ENCODE results near the gene ACTR3C.

ACTR3C gene

DNA sequence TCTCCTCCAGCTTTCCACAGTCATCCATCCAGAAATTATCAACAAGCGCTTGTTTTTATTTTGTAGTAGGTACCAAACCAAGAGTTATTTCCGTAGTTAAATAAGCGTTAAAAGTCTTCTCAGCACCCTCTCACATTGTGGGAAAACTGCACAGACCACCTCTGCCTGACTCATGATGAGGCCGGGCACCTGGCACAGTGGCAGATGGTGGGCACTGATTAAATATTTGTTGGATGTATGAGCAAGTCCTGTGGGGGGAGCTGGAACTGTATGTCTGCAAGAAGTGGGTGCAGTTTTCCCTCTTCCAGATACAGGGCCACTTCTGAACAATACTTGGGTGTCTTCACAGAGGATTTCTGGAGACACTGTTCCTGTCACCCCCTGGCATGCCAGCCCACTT, 40.0 kb upstream of the ACTR3C start:
- peaks cover 42% of the 10 kb centered on the region for H3K4me1 Mint-ChIP-seq (ENCODE audit: low read depth)
- DNase-seq, result no peak
- H3K4me3 Mint-ChIP-seq, result no peak overlapping the region
- H3K27me3 Mint-ChIP-seq, result no peaks in the 10 kb centered on the region
- no peaks in the 10 kb centered on the region for H3K9me3 Mint-ChIP-seq
- H3K27ac Mint-ChIP-seq, result no peak overlapping the region
- peaks cover 3% of the 10 kb centered on the region for H3K36me3 Mint-ChIP-seq (ENCODE audit: low read depth)

DNA sequence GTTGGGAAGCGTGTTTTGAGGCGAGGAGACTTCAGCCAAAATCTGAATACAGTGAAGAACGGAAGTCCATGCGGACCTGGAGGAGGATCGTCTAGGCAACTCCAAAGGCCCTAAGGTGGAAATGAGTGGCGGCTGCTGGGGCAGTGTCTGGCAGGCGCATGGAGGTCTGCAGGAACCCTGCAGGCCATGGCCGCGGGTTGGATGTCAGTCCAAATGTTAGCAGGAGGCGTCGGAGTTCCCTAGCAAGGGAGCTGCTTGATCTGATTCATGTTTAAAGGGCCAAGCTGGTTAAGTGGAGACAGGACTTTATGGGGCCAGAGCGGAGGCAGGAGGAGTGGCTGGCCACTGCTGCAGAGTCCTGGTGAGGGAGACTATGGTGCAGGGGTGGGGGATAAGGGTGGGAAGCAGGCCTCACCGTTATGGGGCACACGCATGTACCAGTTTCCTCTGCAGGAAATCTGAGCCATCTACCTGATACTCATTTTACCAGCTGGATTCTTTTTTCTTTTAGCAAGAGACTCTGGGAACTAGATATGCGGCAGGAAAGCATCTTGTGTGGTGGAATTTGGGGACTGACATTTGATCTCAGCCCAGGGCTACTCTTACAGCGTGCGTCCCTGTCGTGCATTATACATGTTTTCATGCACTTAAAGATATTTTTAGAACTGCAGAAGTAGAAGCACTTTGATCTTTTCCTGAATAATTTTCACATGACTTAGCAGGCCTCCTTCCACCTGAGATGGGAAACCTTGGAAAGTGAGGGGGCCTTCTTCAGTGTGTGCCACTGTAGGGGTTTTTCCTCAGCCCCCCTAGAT, 38.7 kb upstream of the ACTR3C start:
- Mint-ChIP-seq H3K36me3 (ENCODE audit: low read depth) (no peaks in the 10 kb centered on the region), H3K4me1 (ENCODE audit: low read depth) (peaks cover 47% of the 10 kb centered on the region), H3K9me3 (no peaks in the 10 kb centered on the region), H3K27me3 (no peaks in the 10 kb centered on the region), H3K27ac (no peak overlapping the region), H3K4me3 (no peak overlapping the region)
- DNase-seq, result no peak

DNA sequence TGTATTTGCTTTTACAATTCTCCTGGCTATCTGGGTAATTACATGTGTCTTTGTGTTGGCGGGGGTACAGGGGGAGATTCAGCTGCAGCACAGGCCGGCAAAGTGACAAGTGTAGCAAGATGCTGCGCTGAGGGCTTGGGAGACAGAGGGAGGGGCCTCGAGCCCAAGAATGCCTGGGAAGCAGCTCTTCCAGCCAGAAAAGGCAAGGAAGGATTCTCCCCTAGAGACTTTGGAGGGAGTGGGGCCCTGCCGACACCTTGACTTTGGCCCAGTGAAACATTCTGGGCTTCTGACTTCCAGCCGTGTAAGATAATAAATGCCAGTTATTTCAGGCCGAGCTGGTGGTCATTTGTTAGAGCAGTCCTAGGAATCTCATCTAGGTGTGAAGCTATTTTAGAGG, 38.1 kb upstream of the ACTR3C start:
- no peaks in the 10 kb centered on the region for H3K27me3 Mint-ChIP-seq
- peaks cover 51% of the 10 kb centered on the region for H3K4me1 Mint-ChIP-seq (ENCODE audit: low read depth)
- no peak overlapping the region for H3K27ac Mint-ChIP-seq
- H3K36me3 Mint-ChIP-seq (ENCODE audit: low read depth), result no peaks in the 10 kb centered on the region
- no peak for DNase-seq
- H3K9me3 Mint-ChIP-seq, result no peaks in the 10 kb centered on the region
- H3K4me3 Mint-ChIP-seq, result no peak overlapping the region

DNA sequence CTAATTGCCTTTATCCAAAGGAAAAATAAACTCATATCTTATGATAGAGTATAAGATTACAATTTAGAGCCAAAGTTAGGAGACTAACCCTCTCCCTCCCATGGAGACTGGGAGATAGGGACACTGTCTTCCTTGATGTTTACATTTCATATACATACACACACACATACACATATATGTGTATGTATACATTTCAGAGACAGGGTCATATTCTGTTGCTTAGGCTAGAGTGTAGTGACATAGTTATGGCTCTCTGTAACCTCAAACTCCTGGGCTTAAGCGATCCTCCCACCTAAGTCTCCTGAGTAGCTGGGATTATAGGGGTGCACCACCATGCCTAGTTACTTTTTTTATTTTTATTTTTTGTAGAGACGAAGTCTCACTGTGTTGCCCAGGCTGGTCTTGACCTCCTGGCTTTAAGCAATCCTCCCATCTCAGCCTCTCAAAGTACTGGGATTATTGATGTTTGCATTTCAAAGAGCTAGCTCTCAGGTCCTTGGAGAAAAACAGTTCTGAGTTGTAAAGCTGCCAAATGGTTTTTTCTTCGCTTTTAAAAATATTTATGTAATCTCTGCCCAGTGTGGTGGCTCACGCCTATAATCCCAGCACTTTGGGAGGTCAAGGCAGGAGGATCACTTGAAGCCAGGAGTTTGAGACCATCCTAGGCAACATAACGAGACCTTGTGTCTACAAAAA, 37.2 kb upstream of the ACTR3C start:
- H3K4me1 Mint-ChIP-seq (ENCODE audit: low read depth), result peaks cover 52% of the 10 kb centered on the region

DNA sequence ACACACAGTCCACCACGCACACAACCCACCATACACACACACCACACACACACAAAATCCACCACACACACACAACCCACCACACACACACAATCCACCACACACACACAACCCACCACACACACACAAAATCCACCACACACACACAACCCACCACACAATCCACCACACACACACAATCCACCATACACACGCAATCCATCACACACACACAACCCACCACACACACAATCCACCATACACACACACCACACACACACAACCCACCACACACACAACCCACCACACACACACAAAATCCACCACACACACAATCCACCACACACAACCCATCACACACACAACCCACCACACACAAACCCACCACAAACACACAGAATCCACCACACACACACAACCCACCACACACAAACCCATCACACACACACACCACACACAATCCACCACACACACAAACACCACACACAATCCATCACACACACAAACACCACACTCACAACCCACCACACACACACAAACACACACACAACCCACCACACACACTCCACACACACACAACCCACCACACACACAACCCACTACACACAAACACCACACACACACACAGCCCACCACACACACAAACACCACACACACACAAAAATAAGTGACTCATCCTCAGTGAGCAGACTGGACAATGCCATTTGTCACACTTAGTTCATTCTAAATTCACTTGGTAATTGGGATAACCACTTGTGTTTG, 36.4 kb upstream of the ACTR3C start:
- Mint-ChIP-seq H3K27me3 (no peaks in the 10 kb centered on the region), H3K9me3 (no peaks in the 10 kb centered on the region), H3K27ac (peak overlapping the region; percentile 71), H3K4me3 (no peak overlapping the region), H3K36me3 (ENCODE audit: low read depth) (no peaks in the 10 kb centered on the region), H3K4me1 (ENCODE audit: low read depth) (peaks cover 50% of the 10 kb centered on the region)
- no peak for DNase-seq

More for the DNA sequence above, 37.2 kb upstream of the ACTR3C start:
- no peaks in the 10 kb centered on the region for H3K9me3 Mint-ChIP-seq
- H3K4me3 Mint-ChIP-seq, result no peak overlapping the region
- no peaks in the 10 kb centered on the region for H3K36me3 Mint-ChIP-seq (ENCODE audit: low read depth)
- H3K27ac Mint-ChIP-seq, result no peak overlapping the region
- no peak for DNase-seq
- H3K27me3 Mint-ChIP-seq, result no peaks in the 10 kb centered on the region

DNA sequence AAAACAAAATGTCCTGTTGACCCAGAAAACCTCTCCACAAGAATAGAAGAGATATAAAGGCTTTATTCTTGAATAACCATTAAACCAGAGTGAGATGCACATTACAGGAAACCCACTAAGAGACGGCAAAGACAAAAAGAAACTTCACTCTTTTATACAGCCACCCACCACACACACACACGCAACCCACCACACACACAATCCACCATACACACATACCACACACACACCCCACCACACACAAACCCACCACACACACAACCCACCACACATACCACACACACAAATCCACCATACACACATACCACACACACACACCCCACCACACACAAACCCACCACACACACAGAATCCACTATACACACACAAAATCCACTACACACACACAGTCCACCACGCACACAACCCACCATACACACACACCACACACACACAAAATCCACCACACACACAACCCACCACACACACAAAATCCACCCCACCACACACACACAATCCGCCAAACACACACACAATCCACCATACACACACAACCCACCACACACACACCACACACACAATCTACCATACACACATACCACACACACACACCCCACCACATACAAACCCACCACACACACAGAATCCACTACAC, 35.8 kb upstream of the ACTR3C start:
- Mint-ChIP-seq H3K4me3 (no peak overlapping the region), H3K27ac (peak overlapping the region; percentile 30), H3K9me3 (no peaks in the 10 kb centered on the region), H3K4me1 (ENCODE audit: low read depth) (peaks cover 45% of the 10 kb centered on the region), H3K27me3 (no peaks in the 10 kb centered on the region), H3K36me3 (ENCODE audit: low read depth) (no peaks in the 10 kb centered on the region)
- DNase-seq, result no peak

DNA sequence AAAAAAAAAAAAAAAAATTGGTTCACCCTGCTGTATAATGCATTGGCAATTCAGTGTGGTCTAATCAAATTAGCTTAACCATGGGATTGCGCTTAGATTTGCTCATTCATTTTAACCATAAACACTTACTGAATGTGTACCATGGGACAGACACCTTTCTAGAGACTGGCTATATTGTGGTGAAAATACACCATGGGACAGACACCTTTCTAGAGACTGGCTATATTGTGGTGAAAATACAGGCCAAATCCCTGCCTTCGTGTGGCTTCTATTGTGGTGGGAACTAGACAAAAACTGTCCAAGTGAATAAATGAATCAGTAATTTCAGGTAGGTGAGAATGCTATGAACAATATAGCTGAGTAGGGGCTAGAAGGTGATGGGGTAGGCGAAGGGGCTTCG, 35.1 kb upstream of the ACTR3C start:
- Mint-ChIP-seq H3K4me3 (no peak overlapping the region), H3K4me1 (ENCODE audit: low read depth) (peaks cover 41% of the 10 kb centered on the region), H3K9me3 (no peaks in the 10 kb centered on the region), H3K27ac (peak overlapping the region; percentile 94), H3K36me3 (ENCODE audit: low read depth) (no peaks in the 10 kb centered on the region), H3K27me3 (no peaks in the 10 kb centered on the region)
- DNase-seq, result no peak

DNA sequence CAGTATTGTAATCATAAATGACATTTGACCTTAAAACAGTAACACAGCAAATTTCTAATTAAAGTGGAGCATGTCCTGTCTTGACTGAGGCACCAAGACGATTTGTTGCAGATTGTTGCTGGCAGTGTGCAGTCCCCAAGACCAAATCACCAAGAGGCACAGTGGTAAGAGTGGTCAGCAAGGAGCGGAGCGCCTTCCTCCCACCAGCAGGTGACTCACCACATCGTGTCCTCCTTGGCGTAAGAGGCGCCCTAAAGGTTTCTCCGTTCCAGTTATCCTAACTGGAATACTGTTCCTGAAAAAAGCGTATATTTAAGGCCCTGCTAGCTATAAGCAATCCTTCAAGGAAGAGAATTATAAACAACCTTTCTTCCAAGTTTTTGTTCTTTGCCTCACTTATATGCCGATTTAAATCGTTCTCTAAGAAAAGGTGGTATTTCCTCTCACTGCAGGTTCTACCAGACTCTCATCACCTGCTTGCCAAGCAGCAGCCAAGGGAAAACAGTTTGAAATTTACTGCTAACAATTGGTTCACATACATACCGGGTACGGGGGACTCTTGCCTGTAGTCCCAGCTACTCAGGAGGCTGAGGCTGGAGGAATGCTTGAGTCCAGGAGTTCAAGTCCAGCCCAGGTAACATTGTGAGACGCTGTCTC, 34.6 kb upstream of the ACTR3C start:
- H3K9me3 Mint-ChIP-seq, result no peaks in the 10 kb centered on the region
- DNase-seq, result no peak
- no peaks in the 10 kb centered on the region for H3K36me3 Mint-ChIP-seq (ENCODE audit: low read depth)
- no peaks in the 10 kb centered on the region for H3K27me3 Mint-ChIP-seq
- peak overlapping the region; percentile 94 for H3K27ac Mint-ChIP-seq
- peaks cover 41% of the 10 kb centered on the region for H3K4me1 Mint-ChIP-seq (ENCODE audit: low read depth)
- H3K4me3 Mint-ChIP-seq, result peak overlapping the region; percentile 69

DNA sequence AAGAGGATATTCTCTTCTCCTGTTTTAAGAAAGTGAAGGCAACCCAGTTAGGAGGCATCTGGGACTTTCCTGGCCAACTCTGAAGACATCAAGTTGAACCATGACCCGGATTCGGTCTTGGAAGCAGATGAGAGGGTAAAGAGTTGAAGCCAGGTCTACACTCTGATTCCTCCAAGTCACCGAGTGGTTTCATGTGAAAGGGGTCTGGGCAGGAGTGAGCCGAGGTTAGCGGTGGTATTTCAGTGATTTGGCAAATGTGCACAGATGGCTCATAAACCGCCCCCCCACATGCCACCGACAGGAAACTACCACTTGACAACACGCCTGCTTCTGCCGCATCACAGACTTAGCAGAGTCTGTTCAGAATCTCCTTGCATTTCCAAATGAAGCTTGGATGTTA, 33.9 kb upstream of the ACTR3C start:
- H3K4me1 Mint-ChIP-seq (ENCODE audit: low read depth), result peaks cover 41% of the 10 kb centered on the region
- no peaks in the 10 kb centered on the region for H3K27me3 Mint-ChIP-seq
- H3K27ac Mint-ChIP-seq, result peak overlapping the region; percentile 94

DNA sequence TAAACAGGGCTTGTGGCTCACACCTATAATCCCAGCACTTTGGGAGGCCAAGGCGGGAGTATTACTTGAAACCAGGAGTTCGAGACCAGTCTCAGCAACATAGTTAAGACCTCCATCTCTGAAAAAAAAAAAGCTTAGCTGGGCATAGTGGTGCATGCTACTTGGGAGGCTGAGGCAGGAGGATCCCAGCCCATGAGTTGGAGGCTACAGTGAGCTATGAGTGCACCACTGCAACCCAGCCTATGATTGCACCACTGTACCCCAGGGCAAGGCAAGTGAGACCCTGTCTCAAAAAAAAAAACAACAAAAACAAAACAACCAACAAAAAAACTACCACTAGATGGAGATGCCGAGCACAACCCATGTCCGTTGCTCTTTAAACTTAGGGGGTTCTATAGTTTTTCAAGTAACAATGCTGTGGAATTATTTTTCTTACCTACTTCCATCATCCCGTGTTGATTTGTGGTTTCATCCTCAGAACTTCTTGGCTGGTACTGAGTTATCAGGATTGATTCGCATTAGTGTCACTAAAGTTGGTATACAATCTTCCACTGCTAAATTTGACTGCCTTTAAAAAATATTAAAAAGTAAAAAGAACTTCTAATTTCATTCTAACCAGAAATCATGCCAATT, 33.0 kb upstream of the ACTR3C start:
- H3K27ac Mint-ChIP-seq, result peak overlapping the region; percentile 33
- H3K27me3 Mint-ChIP-seq, result no peaks in the 10 kb centered on the region
- no peak overlapping the region for H3K4me3 Mint-ChIP-seq
- H3K4me1 Mint-ChIP-seq (ENCODE audit: low read depth), result peaks cover 41% of the 10 kb centered on the region
- no peaks in the 10 kb centered on the region for H3K36me3 Mint-ChIP-seq (ENCODE audit: low read depth)
- H3K9me3 Mint-ChIP-seq, result no peaks in the 10 kb centered on the region
- no peak for DNase-seq

More for the DNA sequence above, 33.9 kb upstream of the ACTR3C start:
- H3K9me3 Mint-ChIP-seq, result no peaks in the 10 kb centered on the region
- DNase-seq, result peak; percentile 76
- no peaks in the 10 kb centered on the region for H3K36me3 Mint-ChIP-seq (ENCODE audit: low read depth)
- H3K4me3 Mint-ChIP-seq, result peak overlapping the region; percentile 69

DNA sequence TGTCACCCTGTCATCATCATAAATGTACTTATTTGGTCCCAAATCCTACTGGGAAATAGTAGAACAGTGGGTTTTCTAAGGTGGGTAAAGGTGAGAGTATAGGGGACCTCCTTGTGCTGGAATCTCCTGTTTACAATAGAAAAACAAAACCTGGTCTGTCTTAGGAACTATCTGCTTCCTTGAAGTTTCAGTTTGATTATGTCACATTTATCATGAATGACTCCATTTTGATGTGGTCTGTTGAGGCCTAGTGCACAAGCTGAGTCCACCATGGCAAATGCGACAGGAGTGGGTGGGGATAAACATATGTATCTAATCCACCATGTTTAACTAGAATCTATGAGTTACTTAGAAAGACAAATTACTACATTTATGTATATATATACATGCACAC, 32.3 kb upstream of the ACTR3C start:
- H3K27ac Mint-ChIP-seq, result no peak overlapping the region
- DNase-seq, result no peak
- H3K4me3 Mint-ChIP-seq, result no peak overlapping the region
- H3K9me3 Mint-ChIP-seq, result no peaks in the 10 kb centered on the region
- H3K4me1 Mint-ChIP-seq (ENCODE audit: low read depth), result peaks cover 41% of the 10 kb centered on the region
- H3K36me3 Mint-ChIP-seq (ENCODE audit: low read depth), result no peaks in the 10 kb centered on the region
- H3K27me3 Mint-ChIP-seq, result no peaks in the 10 kb centered on the region

DNA sequence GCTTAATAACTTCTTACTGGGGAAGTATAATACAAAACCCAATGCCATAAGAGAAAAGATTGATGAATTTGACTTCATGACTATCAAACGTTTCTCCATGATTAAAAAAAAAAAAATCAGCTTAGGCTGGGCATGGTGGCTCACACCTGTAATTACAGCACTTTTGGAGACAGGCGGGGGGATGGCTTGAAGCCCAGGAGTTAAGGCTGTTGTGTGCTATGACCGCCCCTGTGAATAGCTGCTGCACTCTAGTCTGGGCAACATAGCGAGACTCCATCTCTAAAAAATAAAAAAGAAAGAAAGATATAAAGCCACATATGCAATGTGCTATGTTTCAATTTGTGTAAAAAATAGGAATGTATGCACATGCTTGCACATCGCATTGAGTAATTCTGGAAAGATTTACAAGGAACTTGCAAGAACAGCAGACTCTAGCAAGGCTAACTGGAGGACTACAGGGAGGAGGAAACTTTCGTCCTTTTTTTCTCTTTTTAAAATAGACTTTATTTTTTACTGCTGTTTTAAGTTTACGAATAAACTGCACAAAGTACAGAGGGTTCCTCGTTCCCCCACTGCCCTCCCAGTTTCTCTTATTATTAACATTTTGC, 28.3 kb upstream of the ACTR3C start:
- Mint-ChIP-seq H3K27me3 (no peaks in the 10 kb centered on the region), H3K36me3 (ENCODE audit: low read depth) (no peaks in the 10 kb centered on the region), H3K4me1 (ENCODE audit: low read depth) (peaks cover 11% of the 10 kb centered on the region), H3K9me3 (no peaks in the 10 kb centered on the region), H3K4me3 (no peak overlapping the region), H3K27ac (no peak overlapping the region)
- DNase-seq, result no peak

DNA sequence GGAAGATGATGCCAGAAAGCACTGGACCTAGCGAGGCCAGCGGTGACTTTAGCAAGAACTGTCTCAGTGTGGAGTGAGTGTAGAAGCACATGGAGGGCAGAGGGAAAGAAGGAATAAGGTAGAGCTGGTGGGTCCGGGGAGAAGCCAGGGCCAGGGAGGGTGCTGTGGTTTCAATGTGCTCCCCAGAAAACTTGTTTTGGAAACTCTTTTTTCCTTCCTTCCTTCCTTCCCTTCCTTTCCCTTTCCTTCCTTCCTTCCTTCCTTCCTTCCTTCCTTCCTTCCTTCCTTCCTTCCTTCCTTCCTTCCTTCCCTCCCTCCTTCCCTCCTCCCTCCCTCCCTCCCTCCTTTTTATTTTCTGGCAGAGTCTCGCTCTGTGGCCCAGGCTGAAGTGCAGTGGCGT, 23.6 kb upstream of the ACTR3C start:
- DNase-seq, result no peak
- no peaks in the 10 kb centered on the region for H3K4me1 Mint-ChIP-seq (ENCODE audit: low read depth)
- no peaks in the 10 kb centered on the region for H3K36me3 Mint-ChIP-seq (ENCODE audit: low read depth)

More for the DNA sequence above, 23.6 kb upstream of the ACTR3C start:
- Mint-ChIP-seq H3K9me3 (peaks cover 3% of the 10 kb centered on the region), H3K4me3 (no peak overlapping the region), H3K27ac (no peak overlapping the region), H3K27me3 (peaks cover 21% of the 10 kb centered on the region)

All from activated T-cell treated with anti-CD3 and anti-CD28 coated beads, Interleukin-2, amount 50 U/mL, for 24 hours (primary cell).